Sigmoid colon (tissue), 7 donors: ENCODE results near the gene UCN. TPM values are rescaled to one million over a fixed set of nuclear protein-coding genes. Genes with fewer than 3 reads are reported as not detected.

Source experiments
- DNase-seq: peaks from one replicate; pipeline ENCODE4 v3.0.0-alpha.2; 2019
- H3K27ac ChIP-seq, 4 donors: fragments of 200-600 bp; sonication (generic); one replicate each; pipeline ENCODE4 v1.5.1; 2016 to 2019; ENCODE audit warnings: mild to moderate bottlenecking in 1 of 4
- H3K27me3 ChIP-seq, 3 donors: fragments of 200-600 bp; sonication (generic); one replicate each; pipeline ENCODE4 v1.5.1; 2019; ENCODE audit warnings: mild to moderate bottlenecking in 1 of 3
- H3K36me3 ChIP-seq, 4 donors: fragments of 200-600 bp; sonication (generic); one replicate each; pipeline ENCODE4 v1.5.1; 2016 to 2019
- H3K4me1 ChIP-seq, 4 donors: fragments of 200-600 bp; sonication (generic); one replicate each; pipeline ENCODE4 v1.5.1; 2017 to 2019
- H3K4me3 ChIP-seq, 4 donors: fragments of 200-600 bp; sonication (generic); one replicate each; pipeline ENCODE4 v1.5.1; 2017 to 2019; ENCODE audit warnings: mild to moderate bottlenecking in 2 of 4, moderate library complexity in 1 of 4
- H3K9me3 ChIP-seq, 4 donors: fragments of 200-600 bp in 3 of 4; sonication (generic) in 3 of 4; one replicate each; pipeline versions ENCODE4 v1.5.1 to v1.6.1; 2013 to 2019
- CTCF ChIP-seq, 4 experiments: fragments of 450-650 bp in 3 of 4; fragments of 200-600 bp in 1 of 4; IDR thresholded peaks; one replicate each; pipeline ENCODE4 v1.5.1; 2016 to 2019; ENCODE audit warnings: antibody characterized with exemption in 4 of 4, mild to moderate bottlenecking in 3 of 4, moderate library complexity in 2 of 4
- EP300 ChIP-seq, 4 donors: sonication (generic); formaldehyde crosslinking; IDR thresholded peaks; one replicate each; pipeline ENCODE4 v1.6.1; 2017; ENCODE audit warnings: antibody characterized with exemption in 4 of 4
- POLR2A ChIP-seq, 2 donors: fragments of 450-650 bp; IDR thresholded peaks; one replicate each; pipeline ENCODE4 v1.6.1; 2016; ENCODE audit warnings: antibody characterized with exemption in 2 of 2, mild to moderate bottlenecking in 2 of 2, moderate library complexity in 2 of 2
- POLR2AphosphoS5 ChIP-seq, 4 donors: sonication (generic); formaldehyde crosslinking; IDR thresholded peaks; one replicate each; pipeline ENCODE4 v1.6.1; 2017; ENCODE audit warnings: antibody characterized with exemption in 4 of 4
- WGBS, 2 donors: extraction: QIAGEN DNeasy Blood & Tissue Kit; methylation state at CpG; one replicate each; pipeline ENCODE4 v1.1.7; 2013; 5-methylcytosine and 5-hydroxymethylcytosine counted together
- intact Hi-C: fragments of 100-400 bp; cut with DNase I; formaldehyde crosslinking; loops from one replicate; pipeline ENCODE4 v1.15.1; 2023
- polyA plus RNA-seq, 3 donors: library from polyadenylated mRNA; stranded (reverse); fragments of 200-250 nt; gene quantifications; one replicate each; pipeline ENCODE4 v1.2.3, GENCODE V29; 2013
- total RNA-seq, 4 donors: library from RNA; depleted of rRNA; stranded (reverse); fragments of >200 nt; gene quantifications; one replicate each; pipeline ENCODE4 v1.1.0, GENCODE V29; 2016
- donor health status: healthy with polysubstance abuse.
- donor health status: Bipolar disorder and iron deficiency.
- donor health status: healthy.

The UCN gene
- total and polyA plus RNA-seq, 7 donors, result 0.71 to 6.5 (median 1.6) TPM; not detected in 2

DNA sequence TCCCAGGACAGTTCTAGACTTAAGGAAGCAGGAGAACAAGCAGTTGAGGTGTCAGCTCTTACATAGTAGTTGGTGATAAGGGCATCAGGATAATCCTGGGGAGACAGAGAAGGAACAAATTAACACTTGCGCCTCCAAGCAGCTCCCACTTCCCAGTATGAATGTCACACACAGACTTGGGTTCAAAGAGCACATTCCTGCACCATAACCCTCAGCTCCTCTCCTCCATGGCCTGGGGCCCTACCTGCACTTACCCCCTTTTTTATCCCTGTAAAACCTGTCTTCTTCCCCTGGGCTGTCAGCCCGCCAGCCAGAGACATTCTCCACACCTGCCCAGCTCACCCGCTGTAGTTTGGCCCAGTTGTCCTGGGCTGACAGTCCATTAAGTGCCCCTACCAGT lies 3.9 kb upstream of the UCN start:
- WGBS, 2 donors, result 94 to 98% methylated on average over 3 of the region's 3 CpGs
- Histone ChIP-seq H3K4me3 (no peak overlapping the region), H3K36me3 (peaks cover 4 to 25% (median 12%) of the 10 kb centered on the region in 4 donors), H3K4me1 (peaks cover 0 to 14% (median 12%) of the 10 kb centered on the region in 4 donors), H3K9me3 (no peaks in the 10 kb centered on the region), H3K27ac (no peak overlapping the region), H3K27me3 (peaks cover 14 to 25% (median 19%) of the 10 kb centered on the region in 3 donors)
- no peak for DNase-seq
- intact Hi-C loops, result no loop called here
- TF ChIP-seq POLR2A (IDR thresholded peaks at IDR 0.05) (no peak), EP300 (IDR thresholded peaks at IDR 0.05) (no peak), POLR2AphosphoS5 (IDR thresholded peaks at IDR 0.05) (no peak), CTCF (IDR thresholded peaks at IDR 0.05) (no peak)

GRCh38 chr2:27309651-27310050 lies 1.4 kb upstream of the UCN start:
- no peaks in the 10 kb centered on the region for H3K9me3 ChIP-seq
- peaks cover 4 to 17% (median 12%) of the 10 kb centered on the region in 4 donors for H3K36me3 ChIP-seq
- intact Hi-C loops, result no loop called here
- peaks cover 28 to 50% (median 42%) of the 10 kb centered on the region in 3 donors for H3K27me3 ChIP-seq
- DNase-seq, result no peak
- no peak overlapping the region for H3K27ac ChIP-seq
- no peak overlapping the region for H3K4me3 ChIP-seq
- H3K4me1 ChIP-seq, result peaks cover 0 to 24% (median 23%) of the 10 kb centered on the region in 4 donors
- TF ChIP-seq POLR2A (IDR thresholded peaks at IDR 0.05) (no peak), CTCF (IDR thresholded peaks at IDR 0.05) (no peak)
- 90 to 97% methylated on average over 6 of the region's 6 CpGs for WGBS, 2 donors

DNA sequence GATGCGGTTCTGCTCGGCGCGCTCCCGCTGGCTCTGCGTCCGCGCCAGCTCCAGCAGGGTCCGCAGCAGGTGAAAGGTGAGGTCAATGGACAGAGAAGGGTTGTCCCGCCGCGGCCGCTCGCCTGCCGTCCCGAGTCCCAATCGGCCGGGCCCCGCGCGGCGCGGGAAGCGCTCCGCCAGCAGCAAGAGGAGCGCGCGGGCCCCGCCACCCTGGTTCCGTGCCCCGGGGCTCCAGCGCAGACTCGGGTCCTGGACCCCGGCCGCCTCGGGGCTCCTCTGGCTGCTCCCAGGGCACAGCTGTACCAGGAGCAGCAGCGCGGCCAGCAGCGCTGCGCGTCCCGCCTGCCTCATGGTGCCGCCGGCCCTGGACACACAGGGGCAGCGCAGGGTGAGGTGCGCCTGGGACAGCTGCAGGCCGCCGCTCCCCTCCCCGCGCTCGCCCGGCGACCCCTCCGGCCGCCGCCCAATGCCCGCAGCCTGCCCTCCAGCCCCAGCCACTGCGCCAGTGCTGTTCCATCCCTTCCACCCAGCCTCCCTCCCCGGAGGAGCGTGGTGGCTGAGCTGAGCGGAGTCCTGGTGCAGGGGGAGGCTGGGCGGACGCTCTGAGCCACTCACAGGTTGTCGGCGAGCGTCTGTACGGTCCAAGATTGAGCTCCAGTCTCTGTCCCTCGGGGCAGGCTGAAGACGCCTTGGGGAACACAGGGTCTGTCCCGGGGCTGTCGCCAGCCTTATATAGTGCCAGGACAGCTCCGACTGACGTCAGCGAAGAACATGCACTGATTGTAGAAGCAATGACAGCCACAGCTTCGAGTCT lies 493 bp downstream of the UCN start:
- Histone ChIP-seq H3K36me3 (peaks cover 4 to 17% (median 12%) of the 10 kb centered on the region in 4 donors), H3K4me3 (no peak overlapping the region), H3K27me3 (peaks cover 28 to 55% (median 46%) of the 10 kb centered on the region in 3 donors), H3K9me3 (no peaks in the 10 kb centered on the region), H3K27ac (no peak overlapping the region), H3K4me1 (peaks cover 0 to 28% (median 23%) of the 10 kb centered on the region in 4 donors)
- DNase-seq, result no peak
- WGBS, 2 donors, result 7 to 24% methylated on average over 75 of the region's 75 CpGs
- intact Hi-C loops, result no loop called here
- TF ChIP-seq POLR2A (IDR thresholded peaks at IDR 0.05), result no peak
- no peak for TF ChIP-seq EP300 (IDR thresholded peaks at IDR 0.05)
- no peak for TF ChIP-seq CTCF (IDR thresholded peaks at IDR 0.05)
- no peak for TF ChIP-seq POLR2AphosphoS5 (IDR thresholded peaks at IDR 0.05)

GRCh38 chr2:27307287-27307544 lies 1.0 kb downstream of the UCN start:
- intact Hi-C loops, result no loop called here
- DNase-seq, result no peak
- peaks cover 28 to 55% (median 46%) of the 10 kb centered on the region in 3 donors for H3K27me3 ChIP-seq

More at GRCh38 chr2:27307287-27307544, 1.0 kb downstream of the UCN start:
- no peak overlapping the region for H3K27ac ChIP-seq
- peaks cover 0 to 28% (median 23%) of the 10 kb centered on the region in 4 donors for H3K4me1 ChIP-seq
- TF ChIP-seq EP300 (IDR thresholded peaks at IDR 0.05) (no peak), CTCF (IDR thresholded peaks at IDR 0.05) (no peak), POLR2A (IDR thresholded peaks at IDR 0.05) (no peak), POLR2AphosphoS5 (IDR thresholded peaks at IDR 0.05) (no peak)
- 11 to 14% methylated on average over 14 of the region's 14 CpGs for WGBS, 2 donors
- H3K9me3 ChIP-seq, result no peaks in the 10 kb centered on the region
- peaks cover 4 to 17% (median 12%) of the 10 kb centered on the region in 4 donors for H3K36me3 ChIP-seq
- no peak overlapping the region for H3K4me3 ChIP-seq
